ENCODE results near the gene CYP4V2. TPM values are rescaled to one million over a fixed set of nuclear protein-coding genes. Genes with fewer than 3 reads are reported as not detected.

Gene CYP4V2
- total RNA-seq, 1 donor from 2014 or later, result 10.0 TPM

GRCh38 chr4:186217733-186218293, 26.4 kb downstream of the CYP4V2 start:
- Mint-ChIP-seq H3K36me3 (ENCODE audit: unreplicated experiment) (peaks cover under 1% of the 10 kb centered on the region), H3K27ac (ENCODE audit: unreplicated experiment) (no peak overlapping the region), H3K9me3 (ENCODE audit: unreplicated experiment) (peaks cover 1% of the 10 kb centered on the region), H3K4me3 (ENCODE audit: unreplicated experiment) (no peak overlapping the region), H3K4me1 (ENCODE audit: low read depth, unreplicated experiment) (no peaks in the 10 kb centered on the region), H3K27me3 (ENCODE audit: unreplicated experiment) (peaks cover 2% of the 10 kb centered on the region)
- DNase-seq, result no peak
- no peak for TF ChIP-seq CTCF (IDR thresholded peaks at IDR 0.05; ENCODE audit: partially characterized antibody, unreplicated experiment)

- Mint-ChIP-seq H3K27me3 (ENCODE audit: unreplicated experiment) (peaks cover 2% of the 10 kb centered on the region), H3K4me3 (ENCODE audit: unreplicated experiment) (no peak overlapping the region), H3K4me1 (ENCODE audit: low read depth, unreplicated experiment) (no peaks in the 10 kb centered on the region), H3K27ac (ENCODE audit: unreplicated experiment) (no peak overlapping the region), H3K36me3 (ENCODE audit: unreplicated experiment) (peaks cover 27% of the 10 kb centered on the region), H3K9me3 (ENCODE audit: unreplicated experiment) (peaks cover 3% of the 10 kb centered on the region)
- DNase-seq, result no peak
- no peak for TF ChIP-seq CTCF (IDR thresholded peaks at IDR 0.05; ENCODE audit: partially characterized antibody, unreplicated experiment)
Measured at GRCh38 chr4:186221624-186222023, 30.3 kb downstream of the CYP4V2 start.

GRCh38 chr4:186225848-186226247, 34.5 kb downstream of the CYP4V2 start:
- Mint-ChIP-seq H3K4me3 (ENCODE audit: unreplicated experiment) (no peak overlapping the region), H3K36me3 (ENCODE audit: unreplicated experiment) (peaks cover 31% of the 10 kb centered on the region), H3K27me3 (ENCODE audit: unreplicated experiment) (peaks cover 2% of the 10 kb centered on the region), H3K27ac (ENCODE audit: unreplicated experiment) (no peak overlapping the region), H3K4me1 (ENCODE audit: low read depth, unreplicated experiment) (no peaks in the 10 kb centered on the region), H3K9me3 (ENCODE audit: unreplicated experiment) (peaks cover 4% of the 10 kb centered on the region)
- TF ChIP-seq CTCF (IDR thresholded peaks at IDR 0.05; ENCODE audit: partially characterized antibody, unreplicated experiment), result no peak
- DNase-seq, result no peak

GRCh38 chr4:186226521-186227189, 35.3 kb downstream of the CYP4V2 start:
- no peak overlapping the region for H3K4me3 Mint-ChIP-seq (ENCODE audit: unreplicated experiment)
- DNase-seq, result no peak
- no peaks in the 10 kb centered on the region for H3K27me3 Mint-ChIP-seq (ENCODE audit: unreplicated experiment)
- TF ChIP-seq CTCF (IDR thresholded peaks at IDR 0.05; ENCODE audit: partially characterized antibody, unreplicated experiment), result no peak
- peaks cover 31% of the 10 kb centered on the region for H3K36me3 Mint-ChIP-seq (ENCODE audit: unreplicated experiment)
- H3K4me1 Mint-ChIP-seq (ENCODE audit: low read depth, unreplicated experiment), result no peaks in the 10 kb centered on the region
- H3K9me3 Mint-ChIP-seq (ENCODE audit: unreplicated experiment), result peaks cover 4% of the 10 kb centered on the region
- H3K27ac Mint-ChIP-seq (ENCODE audit: unreplicated experiment), result no peak overlapping the region

GRCh38 chr4:186227221-186227620, 35.9 kb downstream of the CYP4V2 start, which contains the start of gene KLKB1:
TSS of gene KLKB1 (plus strand) at chr4:186227507. CDS start at chr4:186228196, 689 bp downstream.
- Mint-ChIP-seq H3K4me3 (ENCODE audit: unreplicated experiment) (no peak within 1 kb of the TSS), H3K27me3 (ENCODE audit: unreplicated experiment) (no peaks in the 10 kb centered on the region), H3K27ac (ENCODE audit: unreplicated experiment) (no peak within 1 kb of the TSS), H3K4me1 (ENCODE audit: low read depth, unreplicated experiment) (no peaks in the 10 kb centered on the region), H3K36me3 (ENCODE audit: unreplicated experiment) (peaks cover 31% of the 10 kb centered on the region), H3K9me3 (ENCODE audit: unreplicated experiment) (peaks cover 4% of the 10 kb centered on the region)
- TF ChIP-seq CTCF (IDR thresholded peaks at IDR 0.05; ENCODE audit: partially characterized antibody, unreplicated experiment), result no peak
- DNase-seq, result no peak
